ENCODE measurements around the gene TEX14.
A peak's percentile ranks its signal among the peaks of the same experiment; 100 is the strongest.
"Not testable (repeated sequence)": the region's sequence is repeated elsewhere in the genome, so short reads cannot be mapped to it uniquely, and the experiment has no call there.

The TEX14 gene

DNA sequence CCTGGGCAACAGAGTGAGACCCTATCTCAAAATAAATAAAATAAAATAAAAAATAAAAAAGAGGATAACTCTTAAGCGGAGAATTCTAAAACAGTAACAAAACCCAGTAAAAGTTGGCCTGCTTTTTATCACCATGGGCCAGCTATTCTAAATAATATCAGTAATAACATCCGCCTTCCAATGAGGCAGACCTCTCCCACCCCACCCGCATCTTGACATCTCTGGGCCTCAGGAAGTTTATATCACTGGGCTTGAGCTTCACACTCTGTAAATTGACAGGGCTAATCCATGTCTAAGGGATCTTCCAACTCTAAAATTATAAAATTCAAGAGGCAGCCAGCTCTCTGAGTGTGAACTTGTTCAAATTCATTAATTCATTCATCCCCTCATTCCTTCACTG is 94.5 kb downstream of the TEX14 start:
- no peak for DNase-seq (ENCODE audit: low read depth)

DNA sequence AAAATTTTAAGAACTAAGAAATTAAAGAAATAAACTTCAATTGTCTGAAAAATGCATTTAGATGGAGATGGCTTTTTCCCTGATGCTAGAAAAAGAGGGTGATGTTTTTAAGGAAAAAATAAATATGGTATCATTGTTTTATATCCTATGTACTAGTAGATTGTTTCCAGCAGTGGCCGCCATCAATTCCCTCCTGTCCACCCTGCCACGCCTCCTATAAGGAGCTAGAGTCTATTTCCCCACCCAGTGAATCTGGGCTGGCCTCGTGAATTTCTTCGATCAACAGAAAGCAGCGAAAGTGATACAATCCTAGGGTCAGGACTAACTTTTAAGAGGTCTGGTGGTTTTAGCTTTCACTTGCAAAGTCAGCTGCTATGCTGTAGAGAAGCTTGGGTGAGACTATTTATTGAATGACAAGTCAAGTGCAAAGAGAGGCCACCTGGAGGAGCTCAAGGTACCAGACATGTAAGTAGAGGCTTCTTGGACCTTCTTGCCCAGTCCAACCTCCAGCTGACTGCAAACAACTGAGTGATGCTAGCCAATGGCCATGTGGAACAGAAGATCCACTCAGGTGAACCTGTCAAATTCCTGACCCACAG is 96.6 kb downstream of the TEX14 start:
- no peak for DNase-seq (ENCODE audit: low read depth)

DNA sequence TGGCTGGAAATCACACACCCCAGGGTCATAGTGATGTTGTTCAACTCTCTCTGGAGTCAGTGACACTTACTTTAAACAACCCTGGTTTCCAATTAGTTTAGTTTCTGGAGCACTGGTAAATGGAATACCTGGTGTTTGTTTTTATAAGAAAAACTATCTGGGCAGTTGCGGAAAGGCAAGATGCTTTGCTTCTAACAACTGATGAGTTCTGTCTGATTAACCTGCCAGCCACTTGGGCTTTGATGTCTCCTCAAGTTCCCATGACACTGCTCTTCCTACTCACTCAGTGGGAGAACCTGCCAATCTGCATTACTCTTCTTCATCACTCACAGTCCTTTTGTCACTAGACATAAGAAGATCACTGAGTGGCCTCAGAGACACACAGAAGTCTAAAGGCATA is 98.7 kb downstream of the TEX14 start:
- no peak for DNase-seq (ENCODE audit: low read depth)

DNA sequence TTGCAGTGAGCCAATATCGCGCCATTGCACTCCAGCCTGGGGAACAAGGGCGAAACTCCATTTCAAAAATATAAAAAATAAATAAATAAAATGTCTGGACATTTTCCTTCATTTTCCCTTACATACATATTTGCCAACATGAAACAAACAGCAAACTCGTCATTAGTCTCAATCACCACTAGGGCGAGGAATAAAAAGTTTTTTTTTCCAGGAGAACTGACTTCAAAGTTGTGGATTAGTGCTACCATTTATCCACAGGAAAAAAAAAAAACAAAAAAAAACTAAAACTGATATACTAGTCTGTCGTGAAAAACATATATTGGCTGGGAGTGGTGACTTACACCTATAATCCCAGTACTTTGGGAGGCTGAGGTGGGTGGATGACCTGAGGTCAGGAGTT is 100.4 kb downstream of the TEX14 start:
- no peak for DNase-seq (ENCODE audit: low read depth)

DNA sequence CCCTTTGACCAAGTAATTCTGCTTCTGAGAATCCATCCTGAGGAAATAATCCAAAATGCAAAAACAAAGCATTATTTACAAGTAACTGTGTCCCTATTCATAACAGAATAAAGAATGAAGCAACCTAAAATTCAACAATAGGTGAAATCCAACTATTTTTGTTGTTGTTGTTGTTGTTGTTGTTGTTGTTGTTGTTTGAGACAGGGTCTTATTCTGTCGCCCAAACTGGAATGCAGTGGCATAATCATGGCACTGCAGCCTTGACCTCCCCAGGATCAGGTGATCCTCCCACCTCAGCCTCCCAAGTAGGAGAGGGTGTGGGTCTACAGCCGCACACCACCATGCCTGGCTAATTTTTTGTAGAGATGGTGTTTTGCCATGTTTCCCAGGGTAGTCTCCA is 101.5 kb downstream of the TEX14 start:
- DNase-seq (ENCODE audit: low read depth), result no peak

DNA sequence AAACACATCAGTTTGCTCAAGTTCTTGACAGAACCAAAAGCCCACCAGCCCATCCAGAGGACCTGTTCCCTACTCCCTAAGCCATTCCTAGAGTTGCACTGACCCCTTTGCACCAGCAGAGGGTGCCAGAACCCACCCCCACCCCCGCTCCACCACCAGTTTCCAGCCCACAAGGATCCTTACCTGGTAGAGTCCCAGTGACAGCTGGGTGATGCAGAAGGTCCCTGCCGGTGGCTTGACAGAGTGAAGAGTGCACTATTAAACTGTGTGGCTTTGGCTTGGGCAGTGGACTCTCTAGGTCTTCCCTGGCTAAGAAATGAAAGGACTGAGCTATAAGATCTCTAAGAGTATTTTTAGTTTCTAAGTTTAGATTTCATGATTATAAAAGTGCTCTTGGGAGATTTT is 104.1 kb downstream of the TEX14 start:
- peak; percentile 21 for DNase-seq (ENCODE audit: low read depth)

DNA sequence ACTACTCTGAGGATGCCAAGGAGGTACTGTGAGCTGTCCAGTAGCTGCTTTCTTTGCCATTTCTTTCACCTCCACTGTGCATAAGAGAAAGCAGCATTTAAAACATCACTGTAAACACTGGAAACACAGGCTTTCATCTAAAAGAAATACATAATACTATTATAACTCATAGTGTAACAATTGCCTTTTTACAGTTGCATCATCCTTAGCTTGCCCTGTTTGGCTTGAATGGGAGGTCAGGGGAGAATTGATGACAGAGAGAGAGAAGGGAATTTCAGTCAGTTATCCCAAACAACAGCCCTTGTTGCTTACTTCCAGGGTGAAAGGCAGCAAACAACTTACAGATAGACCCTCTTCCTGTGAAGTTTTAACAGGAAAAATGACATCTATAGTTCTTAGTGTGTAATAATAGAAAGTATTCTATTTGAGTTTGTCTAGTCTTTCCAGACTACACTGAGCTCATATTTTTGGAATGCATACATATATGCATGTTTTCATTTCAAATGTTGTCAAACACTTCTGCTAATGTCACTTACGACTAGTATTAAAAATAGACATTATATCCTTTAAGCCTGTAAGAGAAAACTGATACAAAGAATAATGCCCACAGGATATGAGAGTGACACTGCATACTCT is 105.7 kb downstream of the TEX14 start:
- no peak for DNase-seq (ENCODE audit: low read depth)

DNA sequence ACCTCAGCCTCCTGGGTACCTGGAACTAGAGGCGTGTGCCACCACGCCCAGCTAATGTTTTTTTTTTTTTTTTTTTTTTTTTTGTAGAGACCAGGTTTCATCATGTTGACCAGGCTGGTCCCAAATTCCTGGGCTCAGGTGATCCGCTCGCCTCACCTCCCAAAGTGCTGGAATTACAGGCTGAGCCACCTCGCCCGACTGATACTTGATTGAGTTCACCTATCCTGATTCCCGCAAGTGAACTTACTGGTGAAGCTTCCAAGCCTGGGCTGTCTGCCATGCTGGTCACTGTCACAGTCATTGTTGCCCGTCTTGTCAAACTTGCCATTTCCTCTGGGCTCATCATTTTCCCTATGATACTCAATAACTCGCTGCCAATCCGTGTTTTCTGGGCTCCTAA is 106.3 kb downstream of the TEX14 start:
- no peak for DNase-seq (ENCODE audit: low read depth)

DNA sequence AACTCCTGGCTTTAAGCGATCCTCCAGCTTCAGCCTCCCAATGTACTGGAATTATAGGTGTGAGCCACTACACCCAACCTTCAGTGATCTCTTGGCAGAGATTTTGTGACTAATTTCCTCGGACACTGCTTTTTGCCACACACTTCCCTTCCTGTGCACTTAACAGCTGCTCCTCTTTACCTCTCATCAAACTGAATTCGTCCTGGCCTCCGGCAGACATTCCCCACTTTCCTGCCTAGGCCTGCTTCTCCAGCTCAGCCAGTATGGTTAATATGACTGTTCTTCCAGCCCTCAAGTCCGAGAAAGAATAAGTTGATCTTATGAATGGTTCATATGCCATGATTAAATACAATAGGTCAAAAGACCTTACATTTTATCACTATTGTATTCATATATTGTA is 108.4 kb downstream of the TEX14 start:
- no peak for DNase-seq (ENCODE audit: low read depth)

DNA sequence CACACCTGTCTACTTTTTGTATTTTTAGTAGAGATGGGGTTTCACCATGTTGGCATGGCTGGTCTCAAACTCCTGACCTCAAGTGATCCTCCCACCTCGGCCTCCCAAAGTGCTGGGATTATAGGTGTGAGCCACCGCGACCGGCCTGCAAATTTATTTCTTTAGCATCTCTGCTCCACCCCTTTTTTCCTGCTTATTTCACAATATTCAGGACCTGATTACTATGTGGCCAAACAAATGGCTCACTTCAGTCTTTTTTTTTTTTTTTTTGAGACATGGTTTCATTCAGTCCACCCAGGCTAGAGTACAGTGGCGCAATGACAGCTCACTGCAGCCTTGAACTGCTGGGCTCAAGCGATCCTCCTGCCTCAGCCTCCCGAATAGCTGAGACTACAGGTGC is 109.1 kb downstream of the TEX14 start:
- not testable (repeated sequence) for DNase-seq (ENCODE audit: low read depth)

DNA sequence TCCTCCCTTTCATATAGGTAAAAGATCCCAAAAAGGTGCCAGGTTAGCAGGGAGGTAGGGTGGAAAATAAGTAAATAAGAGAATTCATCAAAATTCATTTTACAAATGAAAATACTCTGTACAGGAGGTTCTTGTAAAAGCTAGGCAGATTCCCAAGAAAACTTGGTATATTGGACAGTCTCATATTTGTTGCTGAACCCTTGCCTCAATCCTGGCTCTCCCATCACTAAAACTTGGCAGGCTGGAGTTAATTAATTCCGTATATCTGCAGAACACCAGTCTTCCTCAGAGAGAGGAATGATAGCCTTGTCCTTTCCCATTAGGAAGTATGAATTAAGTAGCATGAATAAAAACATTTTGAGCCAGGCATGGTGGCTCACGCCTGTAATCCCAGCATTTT is 111.2 kb downstream of the TEX14 start:
- DNase-seq (ENCODE audit: low read depth), result no peak

DNA sequence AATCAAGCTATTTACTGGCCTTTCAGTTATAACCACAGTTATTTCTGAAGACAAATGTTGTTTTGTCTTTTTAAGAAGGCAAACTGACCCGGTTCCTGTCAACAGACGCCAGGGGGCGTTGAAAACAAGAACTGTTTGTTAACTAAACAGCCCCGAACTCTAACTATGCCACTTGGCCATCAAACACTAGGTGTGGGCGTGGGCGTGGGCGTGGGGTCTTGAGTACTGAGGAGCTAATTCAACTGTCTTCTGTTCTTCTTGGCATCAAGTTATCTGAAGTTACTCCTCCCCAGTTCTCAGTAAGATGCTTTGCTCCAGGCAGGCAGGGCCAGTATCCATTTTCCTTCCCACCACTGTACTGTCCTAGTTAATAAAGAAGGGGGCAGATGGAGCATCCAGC is 114.1 kb downstream of the TEX14 start:
- peak; percentile 18 for DNase-seq (ENCODE audit: low read depth)

DNA sequence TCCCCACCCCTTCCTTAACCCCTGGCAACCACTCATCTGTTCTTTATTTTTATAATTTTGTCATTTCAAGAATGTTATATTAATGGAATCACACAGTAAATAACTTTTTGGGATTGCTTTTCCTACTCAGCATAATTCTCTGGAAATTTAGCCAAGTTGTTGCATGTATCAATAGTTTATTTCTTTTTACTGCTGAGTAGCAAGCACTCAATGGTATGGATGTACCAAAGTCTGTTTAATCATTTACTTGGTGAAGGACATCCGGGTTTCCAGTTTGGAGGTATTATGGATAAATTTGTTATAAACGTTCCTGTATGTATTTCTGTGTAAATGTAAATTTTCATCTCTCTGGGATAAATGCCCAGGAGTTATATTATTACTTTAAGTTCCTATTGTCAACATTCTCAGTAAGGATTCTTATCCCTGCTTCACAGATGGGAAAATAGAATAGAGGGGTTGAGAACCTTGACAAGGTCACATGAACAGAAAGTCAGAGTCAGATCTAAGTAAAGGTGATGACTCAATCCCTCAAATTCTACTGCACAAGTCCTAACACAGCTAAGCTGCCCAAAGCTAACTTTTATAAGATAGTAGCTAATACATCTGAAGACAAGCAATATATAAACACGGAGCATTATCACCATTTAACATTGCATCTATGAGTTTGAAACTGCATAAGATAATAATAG is 115.0 kb downstream of the TEX14 start:
- DNase-seq (ENCODE audit: low read depth), result no peak

DNA sequence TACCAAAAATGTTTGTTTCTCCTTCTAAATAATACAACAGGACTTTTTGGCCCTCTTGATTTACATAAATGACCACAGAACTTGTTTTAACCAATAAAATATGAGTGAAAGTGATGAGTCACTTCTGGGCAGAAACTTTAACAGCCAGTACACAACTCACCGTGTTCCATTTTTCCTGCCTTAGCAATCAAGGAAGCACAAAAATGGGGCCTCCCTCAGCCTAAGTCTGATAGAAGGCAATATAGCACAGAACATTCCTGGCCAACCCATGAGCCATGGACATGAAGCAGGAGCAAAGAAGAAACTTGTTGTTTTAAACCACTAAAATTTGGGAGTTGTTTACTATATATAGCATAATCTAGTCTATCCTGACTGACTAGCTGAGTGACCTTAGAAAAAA is 116.3 kb downstream of the TEX14 start:
- DNase-seq (ENCODE audit: low read depth), result no peak

DNA sequence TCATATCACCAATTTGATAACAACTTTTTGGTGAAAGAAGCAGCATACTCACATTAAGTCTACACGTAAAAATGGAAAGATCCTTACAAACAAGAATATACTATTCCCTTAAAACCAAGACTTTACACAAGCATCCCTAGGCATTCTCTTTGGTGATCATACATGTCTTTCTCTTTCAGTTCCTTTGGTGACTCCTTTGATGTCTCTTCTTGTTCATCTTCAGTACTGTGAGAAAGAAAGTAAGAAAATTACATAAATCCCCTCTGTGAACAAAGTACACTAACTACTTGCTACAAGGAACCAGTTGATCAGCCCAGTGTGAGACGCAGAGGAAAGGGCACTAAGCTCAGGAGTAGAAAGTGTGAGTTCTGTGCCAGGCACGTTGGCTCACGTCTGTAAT is 117.8 kb downstream of the TEX14 start:
- DNase-seq (ENCODE audit: low read depth), result no peak

DNA sequence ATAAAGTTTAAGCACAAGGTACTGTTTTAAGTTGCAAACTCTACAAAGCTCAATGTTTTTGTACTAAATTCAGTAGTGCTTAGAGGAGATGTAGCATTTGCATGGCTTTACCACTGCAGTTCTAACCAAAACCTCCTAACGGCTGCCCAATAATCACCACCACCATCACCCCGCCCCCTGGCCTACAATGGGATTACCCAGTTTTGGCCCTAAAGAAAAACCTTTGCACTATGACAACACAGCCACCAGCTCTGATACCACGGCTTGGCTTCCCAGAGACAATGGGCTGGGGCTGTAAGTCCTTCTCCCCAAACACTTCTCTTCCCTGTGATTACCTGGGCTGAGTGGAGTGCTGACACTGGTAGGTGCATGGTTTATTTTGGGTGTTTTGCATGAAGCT is 119.0 kb downstream of the TEX14 start:
- DNase-seq (ENCODE audit: low read depth), result no peak

DNA sequence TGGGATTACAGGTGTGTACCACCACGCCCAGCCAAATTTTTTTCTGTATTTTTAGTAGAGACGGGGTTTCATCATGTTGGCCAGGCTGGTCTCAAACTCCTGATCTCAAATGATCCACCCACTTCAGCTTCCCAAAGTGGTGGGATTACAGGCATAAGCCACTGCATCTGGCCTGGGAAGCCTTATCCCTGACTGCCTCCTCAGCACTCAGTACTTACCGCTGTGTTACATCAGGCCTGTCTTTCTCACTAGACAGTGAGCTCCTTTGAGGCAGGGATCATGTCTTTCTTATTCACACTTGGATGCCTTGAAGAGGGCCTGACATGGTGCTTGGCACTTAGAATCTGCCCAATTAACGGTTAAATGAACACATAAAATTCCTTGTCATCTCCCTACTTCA is 121.1 kb downstream of the TEX14 start:
- no peak for DNase-seq (ENCODE audit: low read depth)

DNA sequence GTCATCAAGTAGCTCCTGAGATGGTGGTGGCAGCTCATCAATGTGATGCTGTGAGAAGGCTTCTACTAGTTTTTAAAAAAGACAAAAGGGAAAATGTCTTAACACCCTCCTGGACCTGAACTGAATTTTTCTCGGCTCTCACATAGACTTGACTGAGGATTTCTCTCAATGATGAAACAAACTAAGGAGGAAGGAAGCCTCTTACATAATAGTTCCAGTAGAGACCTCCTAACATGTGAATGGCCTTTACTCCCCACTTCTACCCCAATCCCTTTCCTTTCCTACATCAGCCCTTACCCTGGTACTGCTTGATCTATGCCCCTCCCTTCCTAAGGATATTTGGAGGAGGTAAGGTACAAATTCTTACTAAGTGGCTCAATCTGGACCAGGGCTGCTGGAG is 122.6 kb downstream of the TEX14 start:
- no peak for DNase-seq (ENCODE audit: low read depth)

DNA sequence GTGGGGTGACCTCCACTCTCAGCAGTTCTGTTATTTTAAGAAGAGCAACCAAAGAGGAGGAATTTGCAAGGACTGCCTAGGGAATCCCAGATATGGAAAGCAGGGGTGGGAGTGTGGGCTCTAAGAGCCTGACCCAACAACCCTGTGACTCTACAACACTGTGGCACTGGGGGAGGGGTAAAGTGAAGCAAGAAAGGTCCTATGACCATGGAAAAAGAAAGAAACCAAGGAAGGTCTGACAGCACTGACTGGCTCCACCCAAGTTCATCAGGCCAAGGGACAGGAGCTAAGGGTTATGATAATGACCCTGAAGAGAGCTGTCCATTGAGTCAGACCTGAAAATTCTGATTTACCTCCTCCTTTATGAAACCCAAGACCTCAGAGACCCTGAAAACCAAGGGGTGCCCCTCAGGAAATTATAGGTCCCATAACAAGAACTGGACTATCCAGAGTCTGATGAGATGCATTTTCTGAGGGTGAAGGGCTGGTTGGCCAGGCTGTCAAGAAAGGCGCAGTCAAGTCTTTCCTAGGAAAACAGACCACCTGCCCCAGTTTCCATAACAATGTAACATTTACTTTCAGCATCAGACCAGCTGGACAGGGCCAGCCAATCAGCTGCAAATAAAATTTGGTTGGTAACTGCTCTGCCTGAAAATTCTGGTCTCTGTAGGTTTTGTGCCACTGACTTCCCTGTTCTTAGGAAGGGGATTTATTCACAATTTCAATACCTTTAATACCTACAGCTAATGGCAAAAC is 123.6 kb downstream of the TEX14 start:
- DNase-seq (ENCODE audit: low read depth), result no peak

DNA sequence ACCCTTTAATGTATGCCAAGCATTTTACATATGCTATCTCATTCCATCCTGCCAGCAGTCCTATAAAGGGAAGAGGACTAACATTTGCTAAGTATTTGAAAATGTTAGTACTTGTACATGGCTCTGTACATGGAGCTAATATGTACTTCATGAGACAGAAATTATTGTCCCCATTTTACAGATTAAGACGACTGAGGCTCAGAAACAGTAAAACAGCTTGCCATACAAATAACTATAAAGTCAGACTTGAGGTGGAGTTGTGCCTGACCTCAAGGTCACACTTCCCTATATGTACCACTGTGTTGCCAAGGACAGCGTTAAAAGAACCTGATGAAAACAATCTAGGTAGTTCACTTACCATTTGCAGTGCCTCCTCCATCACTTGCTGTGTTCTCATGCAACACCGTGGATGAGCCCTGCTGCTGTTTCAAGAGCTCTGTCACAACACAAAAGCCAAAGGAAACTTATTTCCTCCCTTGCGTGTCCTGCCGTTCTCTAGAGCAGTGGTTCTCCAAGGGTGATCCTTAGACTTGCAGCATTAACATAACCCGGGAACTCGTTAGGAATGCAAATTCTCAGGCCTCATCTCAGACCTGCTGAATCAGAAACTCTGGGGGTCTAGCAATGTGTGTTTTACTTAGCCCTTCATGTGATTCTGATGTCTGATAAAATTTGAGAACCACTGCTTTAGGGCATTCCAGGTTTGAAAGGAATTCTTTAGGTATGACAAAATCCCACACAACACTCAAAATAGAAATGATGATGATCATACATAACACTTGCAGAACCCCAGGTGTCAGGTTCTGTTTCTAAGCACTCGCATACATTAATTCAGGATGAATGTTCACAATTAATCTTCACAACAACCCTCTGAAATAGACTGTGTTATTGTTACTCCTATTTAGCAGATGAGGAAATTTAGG is 126.2 kb downstream of the TEX14 start:
- DNase-seq (ENCODE audit: low read depth), result no peak

DNA sequence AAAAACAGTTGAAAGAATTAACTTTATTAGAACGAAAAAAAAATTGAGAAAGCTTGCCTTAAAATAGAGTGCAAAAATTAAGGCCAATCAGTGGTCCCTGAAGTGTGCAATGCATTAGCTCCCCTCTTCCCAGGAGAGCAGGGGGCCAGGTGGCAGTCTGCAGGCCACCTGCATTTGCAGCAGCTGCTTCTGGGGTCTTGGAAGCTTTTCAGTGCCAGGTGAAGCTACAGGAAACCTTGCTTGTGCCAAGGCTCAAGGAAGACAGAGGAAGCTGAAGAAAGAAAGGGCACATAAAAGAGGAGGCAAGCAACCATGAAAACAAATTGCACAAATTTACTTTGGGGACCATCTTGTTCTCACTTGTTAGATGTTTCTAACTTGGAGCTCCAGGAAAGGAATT is 126.9 kb downstream of the TEX14 start:
- no peak for DNase-seq (ENCODE audit: low read depth)

DNA sequence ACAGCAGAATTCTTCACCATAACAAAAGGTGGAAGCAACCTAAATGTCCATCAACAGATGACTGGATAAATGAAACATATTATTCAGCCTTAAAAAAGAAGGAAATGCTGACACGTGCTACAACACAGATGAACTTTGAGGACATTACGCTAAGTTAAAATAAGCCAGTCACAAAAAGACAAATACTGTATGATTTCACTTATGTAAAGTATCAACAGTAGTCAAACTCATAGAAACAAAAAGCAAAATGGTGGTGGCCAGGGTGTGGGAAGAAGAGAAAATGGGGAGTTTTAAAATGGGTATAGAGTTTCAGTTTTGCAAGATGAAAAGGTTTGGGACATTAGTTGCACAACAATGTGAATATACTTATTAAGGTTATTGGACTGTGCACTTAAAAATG is 127.6 kb downstream of the TEX14 start:
- no peak for DNase-seq (ENCODE audit: low read depth)

Measured in stimulated activated CD8-positive, alpha-beta memory T cell treated with anti-CD3 and anti-CD28 coated beads, Interleukin-4, amount 100 ng/mL, for 24 hours (primary cell).